HepG2 (cell line): Measurements from ENCODE around the gene ECPAS. TPM values are rescaled to one million over a fixed set of nuclear protein-coding genes. Genes with fewer than 3 reads are reported as not detected.
A peak's percentile ranks its signal among the peaks of the same experiment; 100 is the strongest.

Experiments
- CEBPG ChIP-seq: IDR thresholded peaks from 2 replicates; pipeline ENCODE4 v1.6.1; 2016
- ETV6 ChIP-seq: sonication (generic); formaldehyde crosslinking; conservative IDR thresholded peaks from 2 replicates; pipeline ENCODE4 v1.4.0; 2020; ENCODE audit warnings: missing genetic modification reagents
- FOXC1 ChIP-seq: sonication (generic); formaldehyde crosslinking; IDR thresholded peaks from 2 replicates; pipeline ENCODE4 v1.8.0; 2022; ENCODE audit warnings: mild to moderate bottlenecking, missing genetic modification reagents, borderline replicate concordance
- FOXM1 ChIP-seq: sonication (generic); formaldehyde crosslinking; IDR thresholded peaks from 2 replicates; pipeline ENCODE4 v1.5.0; 2020; ENCODE audit warnings: missing genetic modification reagents
- HMGXB4 ChIP-seq, 2 experiments: sonication (generic) in 1 of 2; formaldehyde crosslinking in 1 of 2; IDR thresholded peaks; 2 replicates each; pipeline versions ENCODE4 v1.4.0 to v1.6.1; 2018 to 2020; ENCODE audit warnings: missing genetic modification reagents in 2 of 2, borderline replicate concordance in 1 of 2, low read depth in 1 of 2, mild to moderate bottlenecking in 1 of 2, missing biosample characterization in 1 of 2
- HNRNPK ChIP-seq: fragments of 200-400 bp; formaldehyde crosslinking; IDR thresholded peaks from 2 replicates; pipeline ENCODE4 v1.6.1; 2018; ENCODE audit warnings: low read length, low read depth, moderate library complexity, mild to moderate bottlenecking; ENCODE audit not compliant: poor library complexity, severe bottlenecking
- ISL2 ChIP-seq: sonication (generic); formaldehyde crosslinking; IDR thresholded peaks from 2 replicates; pipeline ENCODE4 v1.5.0; 2020; ENCODE audit warnings: missing genetic modification reagents
- MLX ChIP-seq: IDR thresholded peaks from 2 replicates; pipeline ENCODE4 v1.6.1; 2016
- MTERF4 ChIP-seq: sonication (generic); formaldehyde crosslinking; IDR thresholded peaks from 2 replicates; pipeline ENCODE4 v1.8.0; 2023; ENCODE audit warnings: mild to moderate bottlenecking, missing genetic modification reagents
- PCBP1 ChIP-seq: fragments of 200-400 bp; formaldehyde crosslinking; IDR thresholded peaks from 2 replicates; pipeline ENCODE4 v1.6.1; 2017; ENCODE audit warnings: mild to moderate bottlenecking, low read depth, low read length, borderline replicate concordance
- PLRG1 ChIP-seq: fragments of 450-650 bp; conservative IDR thresholded peaks from 2 replicates; pipeline ENCODE4 v1.6.1; 2016
- RNF2 ChIP-seq: fragments of 450-650 bp; conservative IDR thresholded peaks from 2 replicates; pipeline ENCODE4 v1.6.1; 2016; ENCODE audit warnings: low read depth
- SYNCRIP ChIP-seq: fragments of 200-400 bp; formaldehyde crosslinking; IDR thresholded peaks from 2 replicates; pipeline ENCODE4 v1.6.1; 2018; ENCODE audit warnings: mild to moderate bottlenecking, low read depth, low read length; ENCODE audit not compliant: insufficient read depth
- TARDBP ChIP-seq: sonication (generic); formaldehyde crosslinking; IDR thresholded peaks from 2 replicates; pipeline ENCODE4 v1.8.0; 2022; ENCODE audit warnings: mild to moderate bottlenecking, missing genetic modification reagents
- ZBTB3 ChIP-seq: sonication (generic); formaldehyde crosslinking; IDR thresholded peaks from 2 replicates; pipeline ENCODE4 v1.4.0; 2020; ENCODE audit warnings: low read depth, mild to moderate bottlenecking, moderate library complexity, missing genetic modification reagents, borderline replicate concordance
- ZC3H13 ChIP-seq: sonication (generic); formaldehyde crosslinking; IDR thresholded peaks from 2 replicates; pipeline ENCODE4 v1.8.1; 2023; ENCODE audit warnings: mild to moderate bottlenecking, missing genetic modification reagents, moderate library complexity
- ZFP1 ChIP-seq: IDR thresholded peaks from 2 replicates; pipeline ENCODE4 v1.6.1; 2016
- ZFP82 ChIP-seq: sonication (generic); formaldehyde crosslinking; IDR thresholded peaks from 2 replicates; pipeline ENCODE4 v1.5.1; 2020; ENCODE audit warnings: mild to moderate bottlenecking, missing genetic modification reagents, borderline replicate concordance
- ZFP90 ChIP-seq: sonication (generic); formaldehyde crosslinking; IDR thresholded peaks from 2 replicates; pipeline ENCODE4 v1.8.0; 2022; ENCODE audit warnings: missing genetic modification reagents, mild to moderate bottlenecking, inconsistent platforms, borderline replicate concordance
- ZNF496 ChIP-seq: sonication (generic); formaldehyde crosslinking; IDR thresholded peaks from 2 replicates; pipeline ENCODE4 v1.8.1; 2023; ENCODE audit warnings: mild to moderate bottlenecking, moderate library complexity, missing genetic modification reagents; ENCODE audit not compliant: insufficient replicate concordance
- ZNF607 ChIP-seq: sonication (generic); formaldehyde crosslinking; IDR thresholded peaks from 2 replicates; pipeline ENCODE4 v1.5.1; 2020; ENCODE audit warnings: missing genetic modification reagents, mild to moderate bottlenecking, borderline replicate concordance
- ZNF672 ChIP-seq: sonication (generic); formaldehyde crosslinking; IDR thresholded peaks from 2 replicates; pipeline ENCODE4 v1.8.1; 2022; ENCODE audit warnings: missing genetic modification reagents
- ZNF776 ChIP-seq: sonication (generic); formaldehyde crosslinking; IDR thresholded peaks from 2 replicates; pipeline ENCODE4 v1.4.0; 2020; ENCODE audit warnings: mild to moderate bottlenecking, missing genetic modification reagents
- ZNF790 ChIP-seq: sonication (generic); formaldehyde crosslinking; IDR thresholded peaks from 2 replicates; pipeline ENCODE4 v1.8.0; 2022; ENCODE audit warnings: missing genetic modification reagents, mild to moderate bottlenecking, borderline replicate concordance
- polyA plus RNA-seq, 8 experiments: library from polyadenylated mRNA; depleted of rRNA in 3 of 8; stranded (reverse) in 7 of 8; unstranded in 1 of 8; fragments of >200 nt; fragmentation: Illumina TruSeq in 4 of 8; extraction: Trizol in 4 of 8; gene quantifications; 2 replicates each; pipeline versions ENCODE4 v1.2.1 to v1.2.3, GENCODE V29; 2011 to 2016; ENCODE audit warnings: low read depth in 4 of 8, missing spikeins in 1 of 8, mixed read lengths in 1 of 8; ENCODE audit not compliant: insufficient read depth in 1 of 8
- total RNA-seq, 5 experiments: library from RNA; depleted of rRNA; stranded (reverse); fragments of >200 nt; fragmentation: Illumina TruSeq; extraction: Trizol; gene quantifications; 2 replicates each; pipeline ENCODE4 v1.2.3, GENCODE V29; 2016; ENCODE audit warnings: low read depth in 1 of 5
- TF ChIP-seq, protein P1 (sequence below): sonication (generic); formaldehyde crosslinking; IDR thresholded peaks from 2 replicates; pipeline ENCODE4 v1.8.0; 2022; ENCODE audit warnings: missing genetic modification reagents, mild to moderate bottlenecking, moderate library complexity, borderline replicate concordance
- TF ChIP-seq, protein P2 (sequence below): sonication (generic); formaldehyde crosslinking; IDR thresholded peaks from 2 replicates; pipeline ENCODE4 v1.4.0; 2020; ENCODE audit warnings: mild to moderate bottlenecking, missing genetic modification reagents

ECPAS gene
- total and polyA plus RNA-seq, 2 of the 13 experiments (the other 11 are each of a cell fraction or from before 2014, with no cell fraction given) = 35.3 to 58.0 TPM

GRCh38 chr9:111349766-111350165, 134.4 kb downstream of the ECPAS start (continued):
- TF ChIP-seq, protein P1, sequence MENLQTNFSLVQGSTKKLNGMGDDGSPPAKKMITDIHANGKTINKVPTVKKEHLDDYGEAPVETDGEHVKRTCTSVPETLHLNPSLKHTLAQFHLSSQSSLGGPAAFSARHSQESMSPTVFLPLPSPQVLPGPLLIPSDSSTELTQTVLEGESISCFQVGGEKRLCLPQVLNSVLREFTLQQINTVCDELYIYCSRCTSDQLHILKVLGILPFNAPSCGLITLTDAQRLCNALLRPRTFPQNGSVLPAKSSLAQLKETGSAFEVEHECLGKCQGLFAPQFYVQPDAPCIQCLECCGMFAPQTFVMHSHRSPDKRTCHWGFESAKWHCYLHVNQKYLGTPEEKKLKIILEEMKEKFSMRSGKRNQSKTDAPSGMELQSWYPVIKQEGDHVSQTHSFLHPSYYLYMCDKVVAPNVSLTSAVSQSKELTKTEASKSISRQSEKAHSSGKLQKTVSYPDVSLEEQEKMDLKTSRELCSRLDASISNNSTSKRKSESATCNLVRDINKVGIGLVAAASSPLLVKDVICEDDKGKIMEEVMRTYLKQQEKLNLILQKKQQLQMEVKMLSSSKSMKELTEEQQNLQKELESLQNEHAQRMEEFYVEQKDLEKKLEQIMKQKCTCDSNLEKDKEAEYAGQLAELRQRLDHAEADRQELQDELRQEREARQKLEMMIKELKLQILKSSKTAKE (CRISPR knock-in tag) = no peak
- TF ChIP-seq FOXM1 (CRISPR knock-in tag) (no peak), SYNCRIP (no peak), TARDBP (CRISPR knock-in tag) (0 out of 2 replicates have a peak, but pooled peaks have one; percentile 47), ZC3H13 (no peak), RNF2 (0 out of 2 replicates have a peak, but pooled peaks have one; percentile 27), HNRNPK (no peak), ZNF790 (CRISPR knock-in tag) (no peak), ZFP82 (CRISPR knock-in tag) (no peak), MTERF4 (CRISPR knock-in tag) (no peak), ZFP90 (CRISPR knock-in tag) (no peak), MLX (CRISPR knock-in tag) (peak; percentile 78), ZNF607 (no peak), CEBPG (CRISPR knock-in tag) (peak; percentile 25; the same call in 1 of the 2 replicates), HMGXB4 (CRISPR knock-in tag; IDR thresholded peaks at IDR 0.05; ENCODE audit: borderline replicate concordance in 1 of 2, low read depth in 1 of 2) (no peak), ZBTB3 (no peak), ZNF672 (no peak), ETV6 (CRISPR knock-in tag) (no peak), FOXC1 (CRISPR knock-in tag) (no peak), ZFP1 (no peak), ZNF496 (CRISPR knock-in tag) (no peak), PCBP1 (no peak), ZNF776 (CRISPR knock-in tag) (no peak), PLRG1 (no peak), ISL2 (CRISPR knock-in tag) (peak; percentile 93)
- TF ChIP-seq, protein P2, sequence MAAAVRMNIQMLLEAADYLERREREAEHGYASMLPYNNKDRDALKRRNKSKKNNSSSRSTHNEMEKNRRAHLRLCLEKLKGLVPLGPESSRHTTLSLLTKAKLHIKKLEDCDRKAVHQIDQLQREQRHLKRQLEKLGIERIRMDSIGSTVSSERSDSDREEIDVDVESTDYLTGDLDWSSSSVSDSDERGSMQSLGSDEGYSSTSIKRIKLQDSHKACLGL (CRISPR knock-in tag) = no peak
